ENCODE data around the gene PRSS22. TPM values are rescaled to one million over a fixed set of nuclear protein-coding genes. Genes with fewer than 3 reads are reported as not detected.
A peak's percentile ranks its signal among the peaks of the same experiment; 100 is the strongest.
"Not testable (repeated sequence)": the region's sequence is repeated elsewhere in the genome, so short reads cannot be mapped to it uniquely, and the experiment has no call there.

PRSS22 gene, protein sequence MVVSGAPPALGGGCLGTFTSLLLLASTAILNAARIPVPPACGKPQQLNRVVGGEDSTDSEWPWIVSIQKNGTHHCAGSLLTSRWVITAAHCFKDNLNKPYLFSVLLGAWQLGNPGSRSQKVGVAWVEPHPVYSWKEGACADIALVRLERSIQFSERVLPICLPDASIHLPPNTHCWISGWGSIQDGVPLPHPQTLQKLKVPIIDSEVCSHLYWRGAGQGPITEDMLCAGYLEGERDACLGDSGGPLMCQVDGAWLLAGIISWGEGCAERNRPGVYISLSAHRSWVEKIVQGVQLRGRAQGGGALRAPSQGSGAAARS
- 8.2 TPM for polyA plus RNA-seq (ENCODE audit: insufficient read length)
- long read RNA-seq, donor 1, partial matches to known transcripts = 0 of 1 reads
- long read RNA-seq, donor 1, other reads (novel, unspliced or antisense) = 0 of 1 reads
- long read RNA-seq, donor 2, partial matches to known transcripts = 0 of 1 reads
- long read RNA-seq, donor 2, other reads (novel, unspliced or antisense) = 0 of 1 reads
- long read RNA-seq, donor 3 = 0 reads
- long read RNA-seq, donor 4 = 0 reads
- long read RNA-seq, donor 5 = 0 reads
- long read RNA-seq, donor 6 = 0 reads
- long read RNA-seq, donor 7, partial matches to known transcripts = 0 of 2 reads
- long read RNA-seq, donor 7, other reads (novel, unspliced or antisense) = 0 of 2 reads
- long read RNA-seq, donor 8 = 0 reads

DNA sequence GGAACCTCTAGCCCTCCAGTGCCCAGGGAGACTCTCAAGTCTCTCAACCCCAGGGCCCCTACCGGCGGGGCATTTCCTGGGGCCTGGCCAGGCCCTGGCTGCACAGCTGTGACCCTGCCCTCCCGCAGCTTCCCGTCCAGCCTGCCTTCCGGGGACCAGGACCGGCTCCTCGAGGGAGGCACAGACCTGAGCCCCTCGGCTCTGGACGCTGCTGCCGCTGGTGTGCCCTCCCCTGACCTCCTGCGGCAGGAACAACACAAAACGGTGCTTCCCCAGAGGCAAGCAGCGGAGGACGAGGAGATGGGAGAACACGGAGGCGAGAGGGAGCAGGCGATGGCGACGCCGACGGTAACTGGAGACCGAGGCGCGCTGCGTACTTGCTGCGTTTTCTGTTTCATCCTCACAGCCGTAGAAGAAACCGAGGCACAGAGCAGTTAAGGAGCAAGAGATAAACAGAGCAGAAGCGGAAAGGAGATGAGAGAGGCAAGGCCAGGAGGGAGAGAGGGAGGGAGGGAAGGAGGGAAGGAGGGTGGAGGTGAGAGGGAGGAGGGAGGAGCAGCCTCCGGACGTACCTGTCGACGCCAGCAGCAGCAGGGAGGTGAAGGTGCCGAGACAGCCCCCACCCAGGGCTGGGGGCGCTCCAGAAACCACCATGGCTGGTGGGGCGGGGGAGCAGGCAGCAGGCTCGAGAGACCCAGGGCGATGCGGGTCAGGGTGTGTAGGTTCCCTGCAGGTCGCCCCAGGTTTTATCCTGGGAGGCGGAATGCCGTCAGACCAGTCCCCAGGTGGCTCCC, at the start of gene PRSS22:
Gene PRSS22, minus strand, starts transcription at position 720 of the 794 bp plus-strand sequence. Its CDS starts 66 bp downstream, at position 654.
- no peak for DNase-seq

DNA sequence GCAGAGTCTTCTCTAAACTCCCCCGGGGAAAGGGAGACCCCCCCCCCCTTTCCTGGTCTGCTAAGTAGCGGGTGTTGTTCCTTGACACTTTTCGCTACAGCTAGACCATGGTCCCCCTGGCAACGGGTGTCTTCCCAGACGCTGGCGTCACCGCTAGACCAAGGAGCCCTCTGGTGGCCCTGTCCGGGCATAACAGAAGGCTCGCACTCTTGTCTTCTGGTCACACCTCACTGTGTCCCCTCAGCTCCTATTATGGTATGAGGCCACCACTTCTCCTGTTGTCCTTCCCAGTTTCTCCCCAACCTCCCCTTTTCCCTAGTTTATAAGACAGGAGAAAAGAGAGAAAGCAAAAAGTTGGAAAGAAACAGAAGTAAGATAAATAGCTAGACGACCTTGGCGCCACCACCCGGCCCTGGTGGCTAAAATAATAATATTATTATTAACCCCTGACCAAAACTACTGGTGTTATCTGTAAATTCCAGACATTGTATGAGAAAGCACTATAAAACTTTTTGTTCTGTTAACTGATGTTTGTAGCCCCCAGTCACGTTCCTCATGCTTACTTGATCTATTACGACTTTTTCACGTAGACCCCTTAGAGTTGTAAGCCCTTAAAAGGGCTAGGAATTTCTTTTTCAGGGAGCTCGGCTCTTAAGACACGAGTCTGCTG, 49.2 kb upstream of the PRSS22 start:
- not testable (repeated sequence) for DNase-seq

DNA sequence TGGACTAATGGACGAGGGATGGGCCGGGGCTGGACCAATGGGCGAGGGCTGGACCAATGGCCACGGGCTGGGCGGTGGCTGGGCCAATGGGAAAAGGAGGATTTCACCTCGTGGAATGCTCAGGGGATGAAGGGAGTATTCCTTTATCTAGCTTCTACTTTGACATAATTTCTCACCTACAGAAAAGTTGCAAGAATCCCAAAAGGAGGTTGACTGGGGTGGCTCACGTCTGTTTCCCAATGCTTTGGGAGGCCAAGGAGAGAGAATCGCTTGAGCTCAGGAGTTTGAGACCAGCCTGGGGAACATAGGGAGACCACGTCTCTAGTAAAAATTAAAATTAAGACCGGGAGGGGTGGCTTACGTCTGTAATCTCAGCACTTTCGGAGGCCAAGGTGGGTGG, 48.0 kb upstream of the PRSS22 start:
- no peak for DNase-seq

DNA sequence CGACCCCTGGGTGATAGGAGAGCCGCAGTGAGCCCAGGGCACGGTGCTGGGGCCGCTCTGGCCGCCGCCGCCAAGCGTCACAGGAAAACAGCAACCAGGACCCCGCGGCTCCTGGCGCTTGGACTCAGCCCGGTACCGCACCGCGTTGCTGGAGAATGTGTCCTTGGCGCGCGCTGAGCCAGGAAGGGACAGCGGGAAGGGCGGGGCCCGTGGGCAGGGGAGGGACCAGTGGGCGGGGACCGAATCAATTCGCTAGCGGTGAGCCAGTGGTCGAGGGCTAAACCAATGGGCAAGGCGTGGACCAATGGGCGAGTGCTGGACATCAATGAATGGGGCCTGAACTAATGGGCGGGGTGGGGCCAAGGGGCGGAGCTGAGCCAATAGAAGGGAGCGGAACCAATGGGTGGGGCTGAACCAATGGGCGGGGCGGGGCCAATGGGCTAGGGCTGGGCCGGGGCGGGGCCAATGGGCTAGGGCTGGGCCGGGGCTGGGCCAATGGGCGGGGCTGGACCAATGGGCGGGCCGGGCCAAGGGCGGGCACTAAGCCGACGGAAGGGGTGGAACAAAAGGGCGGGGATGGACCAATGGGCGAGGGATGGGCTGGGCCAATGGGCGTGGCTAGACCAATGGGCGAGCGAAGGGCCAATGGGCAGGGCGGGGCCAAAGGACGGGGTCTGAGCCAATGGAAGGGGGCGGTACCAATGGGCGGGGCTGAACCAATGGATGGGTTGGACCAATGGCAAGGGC, 47.4 kb upstream of the PRSS22 start:
- DNase-seq = peak; percentile 95

DNA sequence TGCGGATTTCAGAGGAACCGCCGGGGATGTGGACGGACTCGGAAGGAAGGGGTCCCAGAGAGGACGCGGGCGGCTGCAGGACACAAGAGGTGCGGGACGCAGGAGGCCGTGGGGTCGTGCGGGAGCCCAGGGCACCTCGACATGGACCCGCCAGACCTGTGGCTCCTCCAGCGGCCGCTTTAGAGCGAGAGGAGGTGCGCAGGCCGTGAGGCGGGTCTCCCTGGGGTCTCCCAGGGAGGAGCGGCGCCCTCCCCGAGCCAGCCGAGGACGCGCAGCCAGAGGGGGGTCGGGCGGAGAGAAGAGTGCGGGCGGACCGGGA, 46.9 kb upstream of the PRSS22 start:
- DNase-seq = no peak

DNA sequence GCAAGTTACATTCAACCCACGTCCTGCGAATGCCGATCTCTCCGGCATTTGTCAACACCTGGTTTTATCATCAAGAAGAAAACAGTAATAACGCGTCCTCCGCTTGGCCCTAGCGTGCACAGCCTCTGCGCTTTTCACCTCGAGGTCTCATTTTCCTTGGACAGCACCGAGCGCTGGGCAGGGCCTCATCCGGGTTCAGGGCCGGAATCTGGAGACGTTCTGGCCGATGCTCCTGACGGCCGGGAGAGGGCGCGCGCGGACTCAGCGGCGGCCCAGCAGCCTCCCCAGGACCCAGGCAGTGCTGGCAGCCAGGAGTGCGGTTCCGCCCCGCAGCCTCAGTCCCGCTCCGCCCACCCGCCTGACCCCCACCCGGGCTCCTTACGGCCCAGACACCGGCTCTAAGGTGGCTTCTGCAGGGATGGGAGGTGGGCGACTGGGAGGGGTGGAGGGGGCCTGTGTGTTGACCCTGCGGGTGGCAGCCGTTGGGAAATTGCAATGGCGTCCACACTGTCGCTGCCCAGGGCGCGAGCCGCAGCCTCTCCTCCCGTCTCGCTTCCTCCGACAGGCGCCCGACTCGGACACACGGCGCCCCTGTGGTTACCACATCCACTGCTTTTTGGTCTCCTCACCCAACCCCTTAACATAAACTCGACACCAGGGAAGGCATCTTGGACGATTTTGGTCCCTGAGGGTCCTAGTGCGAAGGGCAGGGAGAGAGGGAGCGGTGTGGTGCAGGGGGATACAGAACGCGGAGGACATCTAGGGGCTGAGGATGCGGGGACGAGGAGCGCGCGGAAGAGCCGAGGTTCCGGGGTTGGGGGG, 46.3 kb upstream of the PRSS22 start:
- DNase-seq = peak; percentile 85

DNA sequence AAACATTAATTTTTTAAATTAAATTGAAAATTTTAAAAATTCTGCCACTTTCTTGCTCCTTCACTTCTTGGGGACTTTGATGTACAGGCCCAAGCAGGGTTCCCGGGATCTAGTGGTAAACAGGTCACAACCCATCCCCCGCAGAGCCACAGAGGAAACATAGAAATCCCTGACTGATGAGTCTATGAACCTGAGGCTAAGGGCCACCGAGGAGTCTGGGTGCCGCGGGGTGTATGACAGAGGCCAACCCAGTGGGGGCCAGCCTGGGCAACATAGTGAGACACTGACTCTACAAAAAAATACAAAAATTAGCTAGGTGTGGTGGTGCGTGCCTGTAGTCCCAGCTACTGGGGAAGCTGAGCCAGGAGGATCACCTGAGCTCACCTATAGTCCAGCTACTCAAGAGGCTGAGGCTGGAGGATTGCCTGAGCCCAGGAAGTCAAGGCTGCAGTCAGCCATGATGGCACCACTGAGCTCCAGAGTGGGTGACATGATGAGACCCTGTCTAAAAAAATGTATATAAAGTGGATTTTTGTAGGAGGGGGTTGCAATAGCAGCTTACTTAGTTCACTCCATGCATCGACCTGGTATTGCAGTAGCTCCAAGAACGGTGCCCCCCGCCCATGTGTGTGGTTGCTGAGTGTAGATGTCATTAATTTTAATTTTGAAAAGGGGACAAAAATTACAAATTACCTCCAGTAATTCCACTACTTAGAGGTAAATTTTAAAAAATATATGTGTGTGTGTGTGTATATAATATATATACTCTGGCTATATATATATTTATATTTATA, 44.6 kb upstream of the PRSS22 start:
- no peak for DNase-seq

DNA sequence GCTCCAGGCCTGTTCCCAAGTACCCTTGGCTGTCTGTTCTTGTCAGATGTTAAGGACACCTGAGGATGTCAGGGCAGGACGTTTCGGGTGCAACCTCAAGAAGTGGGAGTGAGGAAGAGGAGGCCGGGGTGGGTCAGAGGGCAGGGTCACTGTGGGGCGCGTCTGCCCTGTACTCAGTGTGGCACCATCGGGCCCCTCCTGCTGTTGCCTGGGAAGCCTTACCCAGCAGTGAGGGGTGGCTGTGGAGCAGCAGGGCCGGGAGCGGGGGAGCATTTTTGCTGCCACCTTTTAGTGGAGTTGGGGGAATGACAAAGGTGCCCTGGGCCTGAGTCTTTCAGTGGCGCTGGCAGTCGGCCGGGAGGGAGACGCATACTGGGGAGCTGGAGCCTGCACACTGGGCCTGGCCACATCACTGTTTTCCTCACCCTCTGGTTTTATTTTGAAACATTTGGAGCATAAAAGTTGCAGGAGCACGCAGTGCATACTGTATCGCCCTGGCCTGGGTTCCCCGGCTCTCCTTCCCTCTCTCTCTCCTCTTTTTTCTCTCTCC, 42.6 kb upstream of the PRSS22 start:
- no peak for DNase-seq

DNA sequence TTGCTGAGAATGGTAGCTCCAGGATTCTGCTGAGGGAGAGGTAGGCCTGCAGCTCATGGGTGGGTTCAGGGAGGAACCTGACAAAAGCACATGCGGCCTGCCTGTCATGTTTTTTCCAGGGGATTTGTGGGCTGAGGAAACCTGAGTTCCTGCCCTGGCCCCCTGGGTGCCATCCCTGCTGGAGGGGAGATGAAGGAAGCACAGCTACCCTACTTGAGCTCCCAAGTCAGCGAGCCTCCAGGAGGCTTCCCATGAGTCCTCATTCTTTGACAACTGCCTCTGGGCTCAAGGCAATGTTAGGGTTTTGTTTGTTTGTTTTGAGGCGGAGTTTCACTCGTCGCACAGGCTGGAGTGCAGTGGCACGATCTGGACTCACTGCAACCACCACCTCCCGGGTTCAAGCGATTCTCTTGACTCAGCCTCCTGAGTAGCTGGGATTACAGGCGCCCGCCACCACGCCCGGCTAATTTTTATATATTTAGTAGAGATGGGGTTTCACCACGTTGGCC, 41.6 kb upstream of the PRSS22 start:
- DNase-seq = no peak

DNA sequence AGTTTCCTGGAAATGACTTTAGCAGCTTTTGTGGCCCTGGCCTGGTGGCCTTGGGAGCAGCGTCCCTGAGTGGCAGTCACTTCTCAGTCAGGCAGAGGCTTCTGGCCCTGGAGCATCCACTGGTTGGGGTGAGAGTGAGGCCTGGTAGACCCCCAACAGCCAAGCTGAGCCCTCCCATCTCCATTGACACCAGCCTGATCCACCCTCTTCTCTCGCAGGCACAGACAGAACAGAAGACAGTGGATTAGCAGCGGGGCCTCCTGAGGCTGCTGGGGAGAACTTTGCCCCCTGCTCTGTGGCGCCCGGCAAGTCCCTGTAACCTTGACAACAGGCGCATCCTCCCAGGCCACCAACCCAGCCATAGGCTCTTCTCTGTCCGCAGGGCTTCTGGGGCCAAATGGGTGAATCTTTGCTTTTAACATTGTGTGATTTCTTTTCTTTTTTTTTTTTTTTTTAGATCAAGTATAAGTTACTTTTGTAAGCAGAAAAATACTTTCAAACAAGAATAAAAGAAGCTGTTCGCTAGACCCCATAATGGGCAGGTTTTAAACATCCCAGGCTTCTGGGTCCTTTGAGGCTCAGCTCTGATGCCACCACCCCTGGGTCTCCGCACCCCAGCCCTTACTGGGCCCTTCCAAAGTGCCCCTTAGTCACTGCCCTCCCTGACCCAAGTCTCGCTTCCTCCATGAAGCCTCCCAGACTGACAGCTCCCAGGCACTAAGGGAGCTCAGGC, 41.0 kb upstream of the PRSS22 start:
- no peak for DNase-seq

DNA sequence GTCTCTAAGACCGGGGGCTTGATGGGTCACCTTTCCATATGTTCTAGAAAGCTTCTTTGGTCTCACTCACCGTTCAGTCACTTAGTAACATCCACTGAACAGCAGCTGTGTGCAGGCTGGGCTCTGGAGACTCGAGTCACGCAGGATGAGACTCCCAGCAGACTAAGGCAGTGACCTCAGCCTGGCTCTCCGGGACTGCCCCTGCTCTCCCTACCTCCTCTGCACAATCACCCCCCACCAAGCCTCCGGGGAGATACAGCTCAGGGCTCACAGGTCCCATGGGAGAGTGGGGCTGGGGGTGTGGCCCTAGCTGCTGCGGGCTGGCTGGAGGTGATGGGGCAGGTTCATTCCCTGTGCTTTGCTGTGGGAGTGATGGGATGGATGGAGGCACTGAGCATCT, 39.1 kb upstream of the PRSS22 start:
- DNase-seq = no peak

DNA sequence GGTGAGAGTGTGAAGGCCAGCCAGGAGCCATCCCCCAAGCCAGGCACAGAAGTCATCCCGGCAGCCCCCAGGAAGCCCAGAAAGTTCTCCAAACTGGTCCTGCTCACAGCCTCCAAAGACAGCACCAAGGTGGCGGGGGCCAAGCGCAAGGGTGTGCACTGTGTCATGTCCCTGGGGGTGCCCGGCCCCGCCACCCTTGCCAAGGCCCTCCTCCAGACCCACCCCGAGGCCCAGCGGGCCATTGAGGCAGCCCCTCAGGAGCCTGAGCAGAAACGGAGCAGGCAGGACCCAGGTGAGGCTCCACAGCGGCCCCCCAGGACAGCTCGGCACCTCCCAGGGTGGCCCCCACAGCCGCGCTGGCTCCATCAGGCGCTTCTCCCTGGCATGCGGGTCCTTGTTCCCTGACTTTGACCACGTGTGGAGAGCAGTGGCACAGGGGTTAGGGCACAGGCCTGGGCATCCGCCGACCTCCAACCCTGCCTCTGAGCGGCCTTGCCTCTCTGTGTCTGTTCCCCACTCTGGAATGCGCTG, 38.6 kb upstream of the PRSS22 start:
- DNase-seq = no peak

DNA sequence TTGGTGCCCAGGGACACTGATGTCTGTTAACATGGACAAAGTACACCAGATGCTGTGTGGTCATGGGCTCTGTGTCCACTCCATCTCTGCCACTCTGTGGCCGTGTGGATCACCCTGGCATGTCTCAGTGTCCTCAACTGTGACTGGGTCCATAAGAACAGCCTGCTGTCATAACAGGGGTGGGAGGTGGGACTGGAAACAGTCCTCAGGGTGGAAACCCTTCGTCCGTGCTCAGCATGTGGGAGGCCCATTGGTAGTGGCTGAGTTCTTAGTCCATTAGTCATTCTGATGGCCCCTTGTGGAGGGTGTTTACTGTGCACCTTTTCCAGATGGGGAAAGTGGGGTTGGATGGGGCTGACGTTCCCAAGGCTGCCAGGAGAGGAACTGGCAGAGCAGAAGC, 37.8 kb upstream of the PRSS22 start:
- no peak for DNase-seq

DNA sequence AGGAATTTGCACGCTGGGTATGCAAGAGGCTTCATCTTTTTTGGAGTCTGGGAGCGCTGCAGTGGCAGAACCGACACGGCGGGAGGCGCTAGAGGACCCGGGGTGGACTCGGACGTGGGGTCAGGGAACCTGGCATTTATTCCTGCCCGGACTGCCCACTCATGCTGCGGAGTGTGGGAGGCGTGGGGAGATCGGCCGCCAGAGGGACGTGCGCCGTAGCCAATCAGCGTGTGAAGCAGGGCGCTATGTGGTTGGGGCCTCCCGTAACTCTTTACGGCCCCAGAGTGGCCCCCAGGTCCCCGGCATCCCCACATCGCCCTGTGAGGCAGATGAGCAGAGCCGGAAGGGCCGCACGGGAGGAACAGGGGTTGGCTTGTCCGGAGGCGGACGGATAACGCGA, 36.3 kb upstream of the PRSS22 start:
- no peak for DNase-seq

DNA sequence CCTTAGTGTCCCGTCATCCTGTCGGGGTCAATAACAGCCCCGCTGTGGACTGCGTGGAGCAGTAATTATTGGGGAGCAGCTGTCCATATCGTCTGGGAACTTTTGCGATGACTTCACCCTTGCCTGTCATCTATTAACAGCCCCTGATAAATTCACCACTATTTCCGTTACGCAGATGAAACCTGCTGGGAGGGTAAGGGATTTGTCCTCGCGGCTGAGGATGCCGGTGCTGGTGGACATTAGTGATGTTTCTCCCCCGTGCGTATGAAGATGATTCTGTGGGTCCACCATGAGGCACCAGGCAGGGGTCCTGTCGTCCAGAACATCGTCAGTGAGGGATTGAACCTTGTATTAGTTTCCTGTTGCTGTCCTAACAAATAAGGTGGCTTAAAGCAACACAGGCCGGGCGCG, 26.1 kb upstream of the PRSS22 start:
- DNase-seq = no peak

DNA sequence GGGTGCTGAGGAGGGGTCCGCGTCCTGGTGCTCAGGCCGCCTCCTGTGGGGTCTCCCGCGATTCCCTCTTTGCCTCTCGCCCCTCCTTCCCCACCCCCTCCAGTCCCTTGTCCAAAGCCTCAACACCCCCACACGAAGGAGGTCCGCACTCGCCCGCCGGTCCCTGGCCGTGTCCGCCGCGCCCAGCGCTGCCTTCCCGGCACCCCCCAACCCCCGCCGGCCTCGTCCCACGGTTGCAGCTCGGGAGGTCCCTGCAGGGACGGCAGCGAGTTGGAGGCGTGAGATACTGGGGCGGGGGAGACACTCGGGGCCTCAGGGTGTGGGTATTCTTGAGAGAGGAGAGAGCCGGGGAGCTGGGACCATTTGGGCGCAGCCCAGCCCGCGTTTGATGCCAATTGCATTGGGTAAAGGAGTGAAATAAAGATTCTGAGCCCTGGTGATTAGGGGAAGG, 25.5 kb upstream of the PRSS22 start:
- no peak for DNase-seq

DNA sequence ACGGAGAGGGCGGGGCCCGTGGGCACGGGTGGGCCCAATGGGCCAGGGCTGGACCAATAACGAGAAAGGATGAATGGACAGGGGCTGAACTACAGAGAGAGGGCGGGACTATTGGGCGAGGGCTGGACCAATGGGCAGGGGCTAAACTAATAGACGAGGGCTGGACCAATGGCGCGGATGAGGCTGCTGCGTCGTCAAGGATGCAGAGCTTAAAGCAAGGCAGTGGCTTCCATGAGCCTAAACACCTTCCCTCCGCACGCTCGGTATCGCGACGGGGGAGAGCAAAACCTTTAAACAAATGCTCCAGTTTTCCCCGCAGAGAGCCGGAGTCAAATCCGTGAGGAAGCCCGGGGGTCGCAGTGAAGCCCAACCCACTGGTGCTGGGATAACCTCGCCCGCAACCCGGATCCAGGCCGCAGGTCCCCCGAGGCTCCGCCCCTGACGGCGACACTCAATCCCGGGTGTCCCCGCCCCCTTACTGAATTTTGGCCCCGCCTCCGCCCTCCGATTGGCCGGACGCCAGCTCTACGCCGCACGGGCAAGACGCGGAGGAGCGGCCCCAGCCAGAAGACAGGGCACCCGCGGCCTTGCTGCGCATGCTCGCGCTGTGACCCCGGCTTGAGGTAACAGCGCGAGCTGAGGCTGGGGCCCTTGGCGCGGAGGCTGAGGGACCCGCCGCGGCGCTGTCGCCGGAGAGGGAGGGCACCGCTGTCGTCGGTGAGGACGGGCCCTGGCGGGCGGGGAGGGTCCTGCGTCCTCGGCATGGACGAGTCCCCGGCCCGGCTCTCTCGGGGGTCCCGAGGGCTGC, 24.9 kb upstream of the PRSS22 start, which contains the start of gene FLYWCH2:
Gene FLYWCH2, plus strand, starts transcription at position 566 of the 808 bp plus-strand sequence. CDS start 13,235 bp downstream, outside the sequence.
- DNase-seq = peak; percentile 97

Data from left kidney (tissue), 8 donors.